Neural cell (in vitro differentiated cells): ENCODE data around the gene ARHGAP18. TPM values are rescaled to one million over a fixed set of nuclear protein-coding genes. Genes with fewer than 3 reads are reported as not detected.

Experiments used
- H2AFZ ChIP-seq: fragments of 200-600, 300-800 bp; sonication (generic), shearing (Covaris generic); 2 replicates; pipeline ENCODE4 v1.6.0; 2014; ENCODE audit warnings: low read depth, mild to moderate bottlenecking, antibody characterized with exemption, low read length, moderate library complexity
- H3F3A ChIP-seq: fragments of 200-600 bp; shearing (Covaris generic); 2 replicates; pipeline ENCODE4 v1.6.1; 2016; ENCODE audit warnings: mild to moderate bottlenecking, moderate library complexity, mixed read lengths, antibody characterized with exemption, low read length; ENCODE audit not compliant: insufficient read depth, poor library complexity, severe bottlenecking
- H3K27ac ChIP-seq: fragments of 200-600, 300-800 bp; sonication (generic), shearing (Covaris generic); 2 replicates; pipeline ENCODE4 v1.5.1; 2014; ENCODE audit warnings: mild to moderate bottlenecking, low read length, moderate library complexity
- H3K27me3 ChIP-seq: fragments of 300-800, 200-600 bp; sonication (generic), shearing (Covaris generic); 2 replicates; pipeline ENCODE4 v1.6.0; 2014; ENCODE audit warnings: mild to moderate bottlenecking, low read depth, low read length, moderate library complexity; ENCODE audit not compliant: insufficient read depth
- H3K36me3 ChIP-seq: fragments of 300-800, 200-600 bp; sonication (generic), shearing (Covaris generic); 2 replicates; pipeline ENCODE4 v1.5.1; 2014; ENCODE audit warnings: mild to moderate bottlenecking, antibody characterized with exemption, low read length, moderate library complexity; ENCODE audit not compliant: insufficient read depth
- H3K4me2 ChIP-seq: fragments of 300-800, 200-600 bp; sonication (generic), shearing (Covaris generic); 2 replicates; pipeline ENCODE4 v1.6.0; 2014; ENCODE audit warnings: mild to moderate bottlenecking, low read length
- H3K4me3 ChIP-seq: fragments of 300-800, 200-600 bp; sonication (generic), shearing (Covaris generic); 2 replicates; pipeline ENCODE4 v1.5.1; 2014; ENCODE audit warnings: mild to moderate bottlenecking, low read length, moderate library complexity
- H3K79me2 ChIP-seq: fragments of 200-600 bp; shearing (Covaris generic); replicated peaks from 2 replicates; pipeline ENCODE4 v1.6.0; 2014; ENCODE audit warnings: mild to moderate bottlenecking, low read length, moderate library complexity; ENCODE audit not compliant: insufficient read depth
- H3K9ac ChIP-seq: fragments of 300-800, 200-600 bp; sonication (generic), shearing (Covaris generic); 2 replicates; pipeline ENCODE4 v1.6.1; 2016; ENCODE audit warnings: mild to moderate bottlenecking, low read length, mixed read lengths
- H3K9me2 ChIP-seq: fragments of 200-600 bp; shearing (Covaris generic); 2 replicates; pipeline ENCODE4 v1.6.1; 2016; ENCODE audit warnings: mild to moderate bottlenecking, low read length, mixed read lengths; ENCODE audit not compliant: insufficient read depth
- H3K9me3 ChIP-seq: fragments of 200-600, 300-800 bp; sonication (generic), shearing (Covaris generic); 2 replicates; pipeline ENCODE4 v1.6.1; 2016; ENCODE audit warnings: mild to moderate bottlenecking, mixed run types, low read length, moderate library complexity, mixed read lengths
- H4K20me1 ChIP-seq: fragments of 200-600 bp; shearing (Covaris generic); 2 replicates; pipeline ENCODE4 v1.6.1; 2016; ENCODE audit warnings: mild to moderate bottlenecking, mixed run types; ENCODE audit not compliant: insufficient read depth
- CTCF ChIP-seq: fragments of 450-650 bp; IDR thresholded peaks from 2 replicates; pipeline ENCODE4 v1.5.1; 2014; ENCODE audit warnings: antibody characterized with exemption, mild to moderate bottlenecking, moderate library complexity; ENCODE audit not compliant: poor library complexity, severe bottlenecking
- EP300 ChIP-seq: fragments of 450-650 bp; conservative IDR thresholded peaks from 2 replicates; pipeline ENCODE4 v1.6.1; 2014; ENCODE audit warnings: antibody characterized with exemption, mild to moderate bottlenecking, moderate library complexity; ENCODE audit not compliant: poor library complexity, severe bottlenecking
- EZH2 ChIP-seq: fragments of 200-600, 300-800 bp; shearing (Covaris generic), sonication (generic); IDR thresholded peaks from 2 replicates; pipeline ENCODE4 v1.6.1; 2014; ENCODE audit warnings: antibody characterized with exemption, low read length, borderline replicate concordance, mild to moderate bottlenecking; ENCODE audit not compliant: insufficient read depth, poor library complexity, severe bottlenecking
- MXI1 ChIP-seq: fragments of 450-650 bp; conservative IDR thresholded peaks from 2 replicates; pipeline ENCODE4 v1.6.1; 2014; ENCODE audit warnings: antibody characterized with exemption, mild to moderate bottlenecking; ENCODE audit not compliant: poor library complexity, severe bottlenecking
- POLR2AphosphoS5 ChIP-seq: IDR thresholded peaks from 2 replicates; pipeline ENCODE4 v1.6.1; 2012
- RAD21 ChIP-seq: fragments of 450-650 bp; conservative IDR thresholded peaks from 2 replicates; pipeline ENCODE4 v1.6.1; 2014; ENCODE audit warnings: antibody characterized with exemption, mild to moderate bottlenecking, moderate library complexity
- SMC3 ChIP-seq: fragments of 450-650 bp; conservative IDR thresholded peaks from 2 replicates; pipeline ENCODE4 v1.6.1; 2014; ENCODE audit warnings: antibody characterized with exemption, mild to moderate bottlenecking, moderate library complexity; ENCODE audit not compliant: poor library complexity
- TAF1 ChIP-seq: IDR thresholded peaks from 2 replicates; pipeline ENCODE4 v1.6.1; 2012; ENCODE audit warnings: low read depth
- polyA plus RNA-seq: library from polyadenylated mRNA; depleted of rRNA; stranded (reverse); fragments of >200 nt; gene quantifications from 2 replicates; pipeline ENCODE4 v1.2.3, GENCODE V29; 2014
- TF ChIP-seq, protein P1 (sequence below): IDR thresholded peaks from 2 replicates; pipeline ENCODE4 v1.6.1; 2012; ENCODE audit warnings: borderline replicate concordance

The ARHGAP18 gene
- polyA plus RNA-seq, 1 donor from 2014 or later, result 4.7 TPM

- Histone ChIP-seq H3K27me3 (no peaks in the 10 kb centered on the region), H3K79me2 (no peaks in the 10 kb centered on the region), H3K9me2 (peaks cover 2% of the 10 kb centered on the region), H3K4me3 (no peak overlapping the region), H3K4me2 (no peak overlapping the region), H3K36me3 (no peaks in the 10 kb centered on the region), H3K9ac (no peak overlapping the region), H3F3A (no peaks in the 10 kb centered on the region), H4K20me1 (no peaks in the 10 kb centered on the region), H3K9me3 (no peaks in the 10 kb centered on the region), H2AFZ (no peak overlapping the region), H3K27ac (no peak overlapping the region)
- TF ChIP-seq RAD21 (no peak), POLR2AphosphoS5 (no peak), SMC3 (no peak), MXI1 (no peak), CTCF (no peak), EP300 (no peak)
Observed at GRCh38 chr6:129603741-129604140, 106.2 kb downstream of the ARHGAP18 start.

- Histone ChIP-seq H3K79me2 (no peaks in the 10 kb centered on the region), H3K4me3 (no peak overlapping the region), H3K4me2 (no peak overlapping the region), H3K9ac (no peak overlapping the region), H3K9me2 (peaks cover 2% of the 10 kb centered on the region), H3K27me3 (no peaks in the 10 kb centered on the region), H3F3A (no peaks in the 10 kb centered on the region), H3K27ac (no peak overlapping the region), H4K20me1 (no peaks in the 10 kb centered on the region), H3K9me3 (no peaks in the 10 kb centered on the region), H2AFZ (no peak overlapping the region), H3K36me3 (no peaks in the 10 kb centered on the region)
- TF ChIP-seq POLR2AphosphoS5 (no peak), CTCF (no peak), MXI1 (no peak), SMC3 (no peak), TAF1 (no peak), EP300 (no peak), EZH2 (no peak), RAD21 (no peak)
- TF ChIP-seq, protein P1, sequence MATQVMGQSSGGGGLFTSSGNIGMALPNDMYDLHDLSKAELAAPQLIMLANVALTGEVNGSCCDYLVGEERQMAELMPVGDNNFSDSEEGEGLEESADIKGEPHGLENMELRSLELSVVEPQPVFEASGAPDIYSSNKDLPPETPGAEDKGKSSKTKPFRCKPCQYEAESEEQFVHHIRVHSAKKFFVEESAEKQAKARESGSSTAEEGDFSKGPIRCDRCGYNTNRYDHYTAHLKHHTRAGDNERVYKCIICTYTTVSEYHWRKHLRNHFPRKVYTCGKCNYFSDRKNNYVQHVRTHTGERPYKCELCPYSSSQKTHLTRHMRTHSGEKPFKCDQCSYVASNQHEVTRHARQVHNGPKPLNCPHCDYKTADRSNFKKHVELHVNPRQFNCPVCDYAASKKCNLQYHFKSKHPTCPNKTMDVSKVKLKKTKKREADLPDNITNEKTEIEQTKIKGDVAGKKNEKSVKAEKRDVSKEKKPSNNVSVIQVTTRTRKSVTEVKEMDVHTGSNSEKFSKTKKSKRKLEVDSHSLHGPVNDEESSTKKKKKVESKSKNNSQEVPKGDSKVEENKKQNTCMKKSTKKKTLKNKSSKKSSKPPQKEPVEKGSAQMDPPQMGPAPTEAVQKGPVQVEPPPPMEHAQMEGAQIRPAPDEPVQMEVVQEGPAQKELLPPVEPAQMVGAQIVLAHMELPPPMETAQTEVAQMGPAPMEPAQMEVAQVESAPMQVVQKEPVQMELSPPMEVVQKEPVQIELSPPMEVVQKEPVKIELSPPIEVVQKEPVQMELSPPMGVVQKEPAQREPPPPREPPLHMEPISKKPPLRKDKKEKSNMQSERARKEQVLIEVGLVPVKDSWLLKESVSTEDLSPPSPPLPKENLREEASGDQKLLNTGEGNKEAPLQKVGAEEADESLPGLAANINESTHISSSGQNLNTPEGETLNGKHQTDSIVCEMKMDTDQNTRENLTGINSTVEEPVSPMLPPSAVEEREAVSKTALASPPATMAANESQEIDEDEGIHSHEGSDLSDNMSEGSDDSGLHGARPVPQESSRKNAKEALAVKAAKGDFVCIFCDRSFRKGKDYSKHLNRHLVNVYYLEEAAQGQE, result no peak
Observed at GRCh38 chr6:129601323-129601722, 108.7 kb downstream of the ARHGAP18 start.
